ENCODE data around the gene DBX1.

The DBX1 gene

GRCh38 chr11:20192641-20193040 is 32.4 kb upstream of the DBX1 start:
- Histone ChIP-seq H3K27ac (no peak overlapping the region), H3K36me3 (replicated peaks) (no peaks in the 10 kb centered on the region), H3K4me3 (ENCODE audit: low read depth, low read length) (no peak overlapping the region), H3K27me3 (replicated peaks) (peaks cover 7% of the 10 kb centered on the region)
- no peak for DNase-seq
- no peak for TF ChIP-seq CTCF (IDR thresholded peaks at IDR 0.05; ENCODE audit: low read depth, low read length, missing control alignments)
- in situ Hi-C loops (cut with HindIII; ENCODE audit: low pct_ligation_motif_present, low sequenced_read_pairs): no loop called here

- H3K27me3 ChIP-seq (replicated peaks): peaks cover 5% of the 10 kb centered on the region
- TF ChIP-seq CTCF (IDR thresholded peaks at IDR 0.05; ENCODE audit: low read depth, low read length, missing control alignments): no peak
- in situ Hi-C loops (cut with HindIII; ENCODE audit: low pct_ligation_motif_present, low sequenced_read_pairs): no loop called here
- H3K4me3 ChIP-seq (ENCODE audit: low read depth, low read length): no peak overlapping the region
- no peak for DNase-seq
- H3K36me3 ChIP-seq (replicated peaks): no peaks in the 10 kb centered on the region
- no peak overlapping the region for H3K27ac ChIP-seq
These were observed 31.9 kb upstream of the DBX1 start for GRCh38 chr11:20192151-20192550.

GRCh38 chr11:20178976-20179375 is 18.7 kb upstream of the DBX1 start:
- H3K4me3 ChIP-seq (ENCODE audit: low read depth, low read length): no peak overlapping the region
- no peak for TF ChIP-seq CTCF (IDR thresholded peaks at IDR 0.05; ENCODE audit: low read depth, low read length, missing control alignments)
- in situ Hi-C loops (cut with HindIII; ENCODE audit: low pct_ligation_motif_present, low sequenced_read_pairs): no loop called here
- no peak for DNase-seq
- no peaks in the 10 kb centered on the region for H3K27me3 ChIP-seq (replicated peaks)
- H3K36me3 ChIP-seq (replicated peaks): no peaks in the 10 kb centered on the region
- no peak overlapping the region for H3K27ac ChIP-seq

GRCh38 chr11:20177136-20177535 is 16.9 kb upstream of the DBX1 start:
- no peak for DNase-seq
- no peak for TF ChIP-seq CTCF (IDR thresholded peaks at IDR 0.05; ENCODE audit: low read depth, low read length, missing control alignments)
- Histone ChIP-seq H3K27me3 (replicated peaks) (no peaks in the 10 kb centered on the region), H3K4me3 (ENCODE audit: low read depth, low read length) (no peak overlapping the region), H3K36me3 (replicated peaks) (no peaks in the 10 kb centered on the region), H3K27ac (no peak overlapping the region)
- in situ Hi-C loops (cut with HindIII; ENCODE audit: low pct_ligation_motif_present, low sequenced_read_pairs): no loop called here

- in situ Hi-C loops (cut with HindIII; ENCODE audit: low pct_ligation_motif_present, low sequenced_read_pairs): no loop called here
- H3K27ac ChIP-seq: no peak overlapping the region
- H3K36me3 ChIP-seq (replicated peaks): no peaks in the 10 kb centered on the region
- DNase-seq: no peak
- H3K4me3 ChIP-seq (ENCODE audit: low read depth, low read length): no peak overlapping the region
- H3K27me3 ChIP-seq (replicated peaks): no peaks in the 10 kb centered on the region
- TF ChIP-seq CTCF (IDR thresholded peaks at IDR 0.05; ENCODE audit: low read depth, low read length, missing control alignments): no peak
These were observed 12.6 kb upstream of the DBX1 start for GRCh38 chr11:20172721-20173447.
